ENCODE measurements around the gene POLDIP2. TPM values are rescaled to one million over a fixed set of nuclear protein-coding genes. Genes with fewer than 3 reads are reported as not detected.
A peak's percentile ranks its signal among the peaks of the same experiment; 100 is the strongest.

POLDIP2 gene
- total RNA-seq, 1 experiment from 2014 or later = 82.7 TPM

DNA sequence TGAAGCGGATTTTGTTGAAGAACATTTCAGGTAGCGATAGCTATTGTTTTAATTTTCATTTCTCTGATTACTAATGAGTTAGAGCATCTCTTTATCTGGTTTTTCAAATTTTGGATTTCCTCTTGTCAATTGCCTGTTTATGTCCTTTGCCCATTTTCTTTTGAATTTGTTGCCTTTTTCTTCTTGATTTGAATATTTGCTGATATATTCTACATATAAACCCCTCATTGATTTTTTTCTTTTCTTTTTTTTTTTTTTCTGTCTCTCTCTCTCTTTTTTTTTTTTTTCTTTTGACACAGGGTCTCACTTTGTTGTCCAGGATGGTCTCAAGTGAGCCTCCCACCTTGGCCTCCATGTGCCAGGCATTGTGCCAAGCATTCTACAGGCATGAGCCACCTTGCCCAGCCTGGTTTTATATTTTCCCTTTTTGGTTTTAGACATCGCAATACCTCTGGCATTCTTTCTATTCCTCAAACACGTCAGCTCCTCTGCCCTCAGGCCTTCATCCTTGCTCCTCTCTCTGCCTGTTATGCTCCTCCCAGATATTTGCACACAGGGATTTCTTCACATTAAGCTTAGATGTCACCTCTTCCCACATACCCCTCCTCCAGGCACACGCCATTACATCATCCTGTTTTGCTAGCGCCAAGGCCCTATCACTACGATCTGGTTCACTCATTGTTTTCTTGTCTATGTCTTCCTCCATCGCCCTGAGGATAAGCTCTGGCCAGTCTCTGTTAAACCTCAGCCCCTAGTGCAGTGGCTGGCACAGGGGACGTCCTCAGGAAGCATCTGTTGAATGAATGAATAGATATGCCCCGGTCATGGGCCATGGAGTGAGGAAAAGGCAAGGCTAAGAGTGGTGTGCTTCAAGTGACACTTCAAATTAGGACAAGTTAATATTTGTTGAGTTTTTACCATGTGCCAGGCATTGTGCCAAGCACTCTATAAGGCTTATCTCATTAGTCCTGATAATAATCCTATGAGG, 22.8 kb upstream of the POLDIP2 start:
- H3K9me3 Mint-ChIP-seq (ENCODE audit: low read depth, unreplicated experiment) = no peaks in the 10 kb centered on the region
- TF ChIP-seq, protein P1, sequence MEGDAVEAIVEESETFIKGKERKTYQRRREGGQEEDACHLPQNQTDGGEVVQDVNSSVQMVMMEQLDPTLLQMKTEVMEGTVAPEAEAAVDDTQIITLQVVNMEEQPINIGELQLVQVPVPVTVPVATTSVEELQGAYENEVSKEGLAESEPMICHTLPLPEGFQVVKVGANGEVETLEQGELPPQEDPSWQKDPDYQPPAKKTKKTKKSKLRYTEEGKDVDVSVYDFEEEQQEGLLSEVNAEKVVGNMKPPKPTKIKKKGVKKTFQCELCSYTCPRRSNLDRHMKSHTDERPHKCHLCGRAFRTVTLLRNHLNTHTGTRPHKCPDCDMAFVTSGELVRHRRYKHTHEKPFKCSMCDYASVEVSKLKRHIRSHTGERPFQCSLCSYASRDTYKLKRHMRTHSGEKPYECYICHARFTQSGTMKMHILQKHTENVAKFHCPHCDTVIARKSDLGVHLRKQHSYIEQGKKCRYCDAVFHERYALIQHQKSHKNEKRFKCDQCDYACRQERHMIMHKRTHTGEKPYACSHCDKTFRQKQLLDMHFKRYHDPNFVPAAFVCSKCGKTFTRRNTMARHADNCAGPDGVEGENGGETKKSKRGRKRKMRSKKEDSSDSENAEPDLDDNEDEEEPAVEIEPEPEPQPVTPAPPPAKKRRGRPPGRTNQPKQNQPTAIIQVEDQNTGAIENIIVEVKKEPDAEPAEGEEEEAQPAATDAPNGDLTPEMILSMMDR (IDR thresholded peaks at IDR 0.05; ENCODE audit: unreplicated experiment) = no peak
- peaks cover 61% of the 10 kb centered on the region for H3K27me3 Mint-ChIP-seq (ENCODE audit: unreplicated experiment)
- H3K4me1 Mint-ChIP-seq (ENCODE audit: low read depth, unreplicated experiment) = peaks cover 23% of the 10 kb centered on the region
- no peak for DNase-seq
- H3K36me3 Mint-ChIP-seq (ENCODE audit: insufficient read depth, unreplicated experiment) = peaks cover 16% of the 10 kb centered on the region
- no TSS peak for BruUV-seq (replicated peaks)
- CTCF ChIA-PET = interaction anchor here (0.7 to 1.1 kb wide), 2 partner anchors 26 to 37 kb away, joined by 3 to 6 read pairs; no protein-coding TSS in a partner anchor
- no peak overlapping the region for H3K4me3 Mint-ChIP-seq (ENCODE audit: low read depth, unreplicated experiment)
- H3K27ac Mint-ChIP-seq (ENCODE audit: unreplicated experiment) = no peak overlapping the region
- intact Hi-C loops (cut with micrococcal nuclease; ENCODE audit: unreplicated experiment) = loop anchor here (1.0 kb wide), 1 partner anchor 8 kb away; no protein-coding TSS in a partner anchor

DNA sequence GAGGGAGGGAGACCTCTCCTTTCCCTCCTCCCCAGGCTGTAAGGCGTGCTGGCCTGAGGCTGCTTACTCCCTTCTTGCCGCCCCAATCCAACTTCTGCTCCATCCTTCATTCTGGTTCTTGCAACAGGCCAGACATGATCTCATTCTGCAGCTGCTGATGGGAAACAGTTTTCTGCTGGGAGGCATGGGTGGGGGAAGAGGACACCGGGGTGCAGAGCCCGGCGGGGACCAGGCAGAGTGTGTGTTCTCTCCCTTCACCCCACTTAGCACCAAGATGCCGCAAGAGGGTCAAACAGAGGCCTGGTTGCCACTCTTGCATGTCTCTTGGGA, 15.6 kb upstream of the POLDIP2 start:
- H3K27ac Mint-ChIP-seq (ENCODE audit: unreplicated experiment) = no peak overlapping the region
- intact Hi-C loops (cut with micrococcal nuclease; ENCODE audit: unreplicated experiment) = loop anchor here (1.0 to 5.0 kb wide), 2 partner anchors 7 to 44 kb away; no protein-coding TSS in a partner anchor
- H3K36me3 Mint-ChIP-seq (ENCODE audit: insufficient read depth, unreplicated experiment) = peaks cover 14% of the 10 kb centered on the region
- CTCF ChIA-PET = no interaction called here
- peaks cover 12% of the 10 kb centered on the region for H3K27me3 Mint-ChIP-seq (ENCODE audit: unreplicated experiment)
- no peaks in the 10 kb centered on the region for H3K9me3 Mint-ChIP-seq (ENCODE audit: low read depth, unreplicated experiment)
- peak overlapping the region; percentile 65 for H3K4me3 Mint-ChIP-seq (ENCODE audit: low read depth, unreplicated experiment)
- H3K4me1 Mint-ChIP-seq (ENCODE audit: low read depth, unreplicated experiment) = peaks cover 14% of the 10 kb centered on the region
- TF ChIP-seq, protein P1 (IDR thresholded peaks at IDR 0.05; ENCODE audit: unreplicated experiment) = no peak
- DNase-seq = no peak
- BruUV-seq (replicated peaks) = no TSS peak

DNA sequence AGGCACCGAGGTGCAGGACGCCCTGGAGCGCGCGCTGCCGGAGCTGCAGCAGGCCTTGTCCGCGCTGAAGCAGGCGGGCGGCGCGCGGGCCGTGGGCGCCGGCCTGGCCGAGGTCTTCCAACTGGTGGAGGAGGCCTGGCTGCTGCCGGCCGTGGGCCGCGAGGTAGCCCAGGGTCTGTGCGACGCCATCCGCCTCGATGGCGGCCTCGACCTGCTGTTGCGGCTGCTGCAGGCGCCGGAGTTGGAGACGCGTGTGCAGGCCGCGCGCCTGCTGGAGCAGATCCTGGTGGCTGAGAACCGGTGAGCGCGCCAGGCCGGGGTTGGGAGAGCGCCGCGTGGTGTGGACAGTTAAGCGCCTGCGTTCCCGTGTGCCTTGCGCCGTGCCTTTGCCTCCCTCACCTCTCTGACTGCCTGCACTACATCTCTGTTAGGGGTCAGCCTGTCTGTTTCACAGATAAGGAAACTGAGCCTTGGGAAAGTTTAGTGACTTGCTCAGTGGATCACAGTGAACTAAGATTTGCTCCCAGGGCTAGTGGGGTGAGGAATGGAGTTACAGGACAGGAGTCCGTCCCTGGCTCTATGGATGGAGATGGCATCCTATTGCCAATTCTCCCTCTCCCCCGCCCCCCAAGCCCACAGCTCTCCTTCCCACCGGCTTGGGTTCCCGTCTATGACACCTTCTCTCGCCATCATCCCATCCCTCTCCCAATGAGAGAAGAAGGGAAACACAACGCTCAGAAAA, 15.0 kb upstream of the POLDIP2 start:
- Mint-ChIP-seq H3K9me3 (ENCODE audit: low read depth, unreplicated experiment) (no peaks in the 10 kb centered on the region), H3K27ac (ENCODE audit: unreplicated experiment) (no peak overlapping the region), H3K27me3 (ENCODE audit: unreplicated experiment) (peaks cover 12% of the 10 kb centered on the region), H3K4me1 (ENCODE audit: low read depth, unreplicated experiment) (peaks cover 14% of the 10 kb centered on the region), H3K36me3 (ENCODE audit: insufficient read depth, unreplicated experiment) (peaks cover 14% of the 10 kb centered on the region), H3K4me3 (ENCODE audit: low read depth, unreplicated experiment) (peak overlapping the region; percentile 65)
- intact Hi-C loops (cut with micrococcal nuclease; ENCODE audit: unreplicated experiment) = loop anchor here (1.0 to 5.0 kb wide), 2 partner anchors 8 to 45 kb away; no protein-coding TSS in a partner anchor
- TF ChIP-seq, protein P1 (IDR thresholded peaks at IDR 0.05; ENCODE audit: unreplicated experiment) = no peak
- no peak for DNase-seq
- BruUV-seq (replicated peaks) = no TSS peak
- CTCF ChIA-PET = no interaction called here

All from Calu3 (cell line).